PC-3 (cell line): ENCODE results near the gene KSR2.

Experiments
- EZH2phosphoT487 ChIP-seq: fragments of 300-600 bp; sonication (generic); IDR thresholded peaks from 2 replicates; pipeline ENCODE4 v1.6.1; 2018; ENCODE audit warnings: mild to moderate bottlenecking, antibody characterized with exemption, low read length, borderline replicate concordance
- TF ChIP-seq, protein P1 (sequence below): fragments of 300-600 bp; sonication (generic); conservative IDR thresholded peaks from 2 replicates; pipeline ENCODE4 v1.5.1; 2017; ENCODE audit warnings: antibody characterized with exemption, low read depth, mild to moderate bottlenecking, low read length

- TF ChIP-seq EZH2phosphoT487, result no peak
- TF ChIP-seq, protein P1, sequence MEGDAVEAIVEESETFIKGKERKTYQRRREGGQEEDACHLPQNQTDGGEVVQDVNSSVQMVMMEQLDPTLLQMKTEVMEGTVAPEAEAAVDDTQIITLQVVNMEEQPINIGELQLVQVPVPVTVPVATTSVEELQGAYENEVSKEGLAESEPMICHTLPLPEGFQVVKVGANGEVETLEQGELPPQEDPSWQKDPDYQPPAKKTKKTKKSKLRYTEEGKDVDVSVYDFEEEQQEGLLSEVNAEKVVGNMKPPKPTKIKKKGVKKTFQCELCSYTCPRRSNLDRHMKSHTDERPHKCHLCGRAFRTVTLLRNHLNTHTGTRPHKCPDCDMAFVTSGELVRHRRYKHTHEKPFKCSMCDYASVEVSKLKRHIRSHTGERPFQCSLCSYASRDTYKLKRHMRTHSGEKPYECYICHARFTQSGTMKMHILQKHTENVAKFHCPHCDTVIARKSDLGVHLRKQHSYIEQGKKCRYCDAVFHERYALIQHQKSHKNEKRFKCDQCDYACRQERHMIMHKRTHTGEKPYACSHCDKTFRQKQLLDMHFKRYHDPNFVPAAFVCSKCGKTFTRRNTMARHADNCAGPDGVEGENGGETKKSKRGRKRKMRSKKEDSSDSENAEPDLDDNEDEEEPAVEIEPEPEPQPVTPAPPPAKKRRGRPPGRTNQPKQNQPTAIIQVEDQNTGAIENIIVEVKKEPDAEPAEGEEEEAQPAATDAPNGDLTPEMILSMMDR, result no peak
Measured at GRCh38 chr12:117985182-117985581, 16.4 kb upstream of the KSR2 start.
